H9 (cell line): ENCODE measurements around the gene RBFOX2. TPM values are rescaled to one million over a fixed set of nuclear protein-coding genes. Genes with fewer than 3 reads are reported as not detected.

ENCODE experiments used
- DNase-seq: peaks from one replicate; pipeline ENCODE4 v3.0.0-alpha.2; 2017
- H2AFZ ChIP-seq: one replicate; pipeline ENCODE4 v1.6.1; 2013; ENCODE audit warnings: mild to moderate bottlenecking, low read length, control low read depth, moderate library complexity
- H2AK5ac ChIP-seq: 2 replicates; pipeline ENCODE4 v1.6.1; 2013; ENCODE audit warnings: low read length, control low read depth, mixed read lengths; ENCODE audit not compliant: insufficient read length
- H2BK120ac ChIP-seq: one replicate; pipeline ENCODE4 v1.6.1; 2013; ENCODE audit warnings: low read depth, mild to moderate bottlenecking, low read length, control low read depth, inconsistent platforms; ENCODE audit not compliant: poor library complexity, severe bottlenecking
- H2BK12ac ChIP-seq: 2 replicates; pipeline ENCODE4 v1.6.1; 2013; ENCODE audit warnings: low read length, control low read depth, mixed read lengths, low read depth; ENCODE audit not compliant: insufficient read length
- H2BK15ac ChIP-seq: 2 replicates; pipeline ENCODE4 v1.6.1; 2013; ENCODE audit warnings: low read depth, low read length, control low read depth
- H2BK20ac ChIP-seq: one replicate; pipeline ENCODE4 v1.6.1; 2013; ENCODE audit warnings: low read depth, mild to moderate bottlenecking, low read length, control low read depth, inconsistent platforms; ENCODE audit not compliant: poor library complexity, severe bottlenecking
- H2BK5ac ChIP-seq: 2 replicates; pipeline ENCODE4 v1.6.1; 2013; ENCODE audit warnings: low read length, control low read depth, mixed read lengths; ENCODE audit not compliant: insufficient read length
- H3K14ac ChIP-seq: 2 replicates; pipeline ENCODE4 v1.6.1; 2013; ENCODE audit warnings: low read length, control low read depth; ENCODE audit not compliant: insufficient read depth
- H3K18ac ChIP-seq: 2 replicates; pipeline ENCODE4 v1.6.1; 2013; ENCODE audit warnings: low read depth, mild to moderate bottlenecking, mixed read lengths, low read length, control low read depth; ENCODE audit not compliant: insufficient read length
- H3K23ac ChIP-seq: 2 replicates; pipeline ENCODE4 v1.6.1; 2013; ENCODE audit warnings: low read length, control low read depth, mixed read lengths, low read depth; ENCODE audit not compliant: insufficient read length
- H3K23me2 ChIP-seq: 2 replicates; pipeline ENCODE4 v1.6.1; 2013; ENCODE audit warnings: low read depth, mild to moderate bottlenecking, mixed read lengths, low read length, control low read depth; ENCODE audit not compliant: insufficient read length, poor library complexity, severe bottlenecking
- H3K27ac ChIP-seq: 2 replicates; pipeline ENCODE4 v1.5.1; 2013; ENCODE audit warnings: low read length, control low read depth, mixed read lengths, low read depth; ENCODE audit not compliant: insufficient read length
- H3K27me3 ChIP-seq: 2 replicates; pipeline ENCODE4 v1.6.1; 2013; ENCODE audit warnings: low read length, control low read depth, inconsistent platforms; ENCODE audit not compliant: insufficient read depth
- H3K4ac ChIP-seq: 2 replicates; pipeline ENCODE4 v1.6.1; 2013; ENCODE audit warnings: low read depth, mild to moderate bottlenecking, control low read depth, inconsistent platforms, low read length, moderate library complexity
- H3K4me1 ChIP-seq: 2 replicates; pipeline ENCODE4 v1.6.1; 2013; ENCODE audit warnings: low read length, control low read depth, inconsistent platforms; ENCODE audit not compliant: insufficient read depth
- H3K4me2 ChIP-seq: 2 replicates; pipeline ENCODE4 v1.6.1; 2013; ENCODE audit warnings: low read length, control low read depth, mixed read lengths; ENCODE audit not compliant: insufficient read length, insufficient read depth
- H3K56ac ChIP-seq: 2 replicates; pipeline ENCODE4 v1.6.1; 2013; ENCODE audit warnings: low read depth, mild to moderate bottlenecking, mixed read lengths, low read length, control low read depth; ENCODE audit not compliant: insufficient read length
- H3K79me1 ChIP-seq: 2 replicates; pipeline ENCODE4 v1.6.1; 2013; ENCODE audit warnings: low read depth, mild to moderate bottlenecking, moderate library complexity, low read length, control low read depth, inconsistent platforms; ENCODE audit not compliant: insufficient read depth, poor library complexity, severe bottlenecking
- H3K79me2 ChIP-seq: 2 replicates; pipeline ENCODE4 v1.6.1; 2013; ENCODE audit warnings: low read length, control low read depth, inconsistent platforms; ENCODE audit not compliant: insufficient read depth
- H3K9ac ChIP-seq: 2 replicates; pipeline ENCODE4 v1.6.1; 2013; ENCODE audit warnings: low read length, control low read depth, mixed read lengths; ENCODE audit not compliant: insufficient read length; ENCODE audit errors: extremely low read depth
- H3K9me3 ChIP-seq: one replicate; pipeline ENCODE4 v1.6.1; 2013; ENCODE audit warnings: low read depth, low read length, inconsistent platforms; ENCODE audit not compliant: control insufficient read depth
- H3T11ph ChIP-seq: one replicate; pipeline ENCODE4 v1.6.1; 2013; ENCODE audit warnings: mild to moderate bottlenecking, low read length, control low read depth, inconsistent platforms
- H4K20me1 ChIP-seq: one replicate; pipeline ENCODE4 v1.6.1; 2013; ENCODE audit not compliant: control insufficient read depth, insufficient read length, insufficient read depth
- H4K5ac ChIP-seq: 2 replicates; pipeline ENCODE4 v1.6.1; 2013; ENCODE audit warnings: low read depth, mild to moderate bottlenecking, mixed read lengths, low read length, control low read depth; ENCODE audit not compliant: insufficient read length
- H4K8ac ChIP-seq: replicated peaks from 2 replicates; pipeline ENCODE4 v1.6.1; 2013; ENCODE audit warnings: low read length, control low read depth, mixed read lengths, low read depth; ENCODE audit not compliant: insufficient read length
- H4K91ac ChIP-seq: 2 replicates; pipeline ENCODE4 v1.6.1; 2013; ENCODE audit warnings: low read depth, mild to moderate bottlenecking, moderate library complexity, mixed read lengths, low read length, control low read depth; ENCODE audit not compliant: insufficient read length
- H3K27ac Mint-ChIP-seq, 3 experiments: 2 replicates in 2 of 3; 3 replicates in 1 of 3; pipeline ENCODE4 v1.8.0; 2020 to 2021; ENCODE audit warnings: mixed read lengths in 3 of 3, mild to moderate bottlenecking in 1 of 3, moderate library complexity in 1 of 3
- H3K27me3 Mint-ChIP-seq: 2 replicates; pipeline ENCODE4 v1.8.0; 2021; ENCODE audit warnings: low read depth, mild to moderate bottlenecking, moderate library complexity, mixed read lengths
- H3K36me3 Mint-ChIP-seq, 3 experiments: 2 replicates in 2 of 3; 3 replicates in 1 of 3; pipeline ENCODE4 v1.8.0; 2020 to 2021; ENCODE audit warnings: low read depth in 3 of 3, mixed read lengths in 3 of 3; ENCODE audit not compliant: insufficient read depth in 1 of 3
- H3K4me1 Mint-ChIP-seq, 2 experiments: 2 replicates each; pipeline ENCODE4 v1.8.0; 2020; ENCODE audit warnings: mixed read lengths in 2 of 2
- H3K4me3 Mint-ChIP-seq, 2 experiments: 2 replicates in 1 of 2; 3 replicates in 1 of 2; pipeline ENCODE4 v1.8.0; 2020 to 2021; ENCODE audit warnings: mild to moderate bottlenecking in 2 of 2, mixed read lengths in 2 of 2, moderate library complexity in 1 of 2
- H3K9me3 Mint-ChIP-seq, 2 experiments: 2 replicates in 1 of 2; 3 replicates in 1 of 2; pipeline ENCODE4 v1.8.0; 2020; ENCODE audit warnings: mild to moderate bottlenecking in 2 of 2, mixed read lengths in 2 of 2, moderate library complexity in 1 of 2
- CTCF ChIP-seq: fragments of 200-600 bp; sonication (generic); conservative IDR thresholded peaks from 3 replicates; pipeline ENCODE4 v1.8.0; 2021; ENCODE audit warnings: antibody characterized with exemption, mild to moderate bottlenecking
- WGBS: extraction: QIAGEN DNeasy Blood & Tissue Kit; methylation state at CpG from one replicate; pipeline ENCODE4 v1.1.7; 2013; ENCODE audit warnings: missing lambda C conversion rate, low lambda C conversion rate, mixed read lengths; ENCODE audit not compliant: insufficient read length; ENCODE audit errors: extremely low coverage; 5-methylcytosine and 5-hydroxymethylcytosine counted together
- total RNA-seq: library from RNA; stranded (reverse); gene quantifications from 2 replicates; pipeline ENCODE4 v1.2.1, GENCODE V29; 2021

RBFOX2 gene
- total RNA-seq, 1 experiment from 2014 or later, result 84.7 TPM

- Histone ChIP-seq H2BK12ac (no peak overlapping the region), H3T11ph (no peak overlapping the region), H2BK20ac (no peak overlapping the region), H3K4me1 (peaks cover 2% of the 10 kb centered on the region), H3K4ac (no peak overlapping the region), H3K23ac (no peak overlapping the region), H4K91ac (no peak overlapping the region), H3K18ac (no peak overlapping the region), H3K4me2 (no peak overlapping the region), H3K14ac (no peak overlapping the region), H4K20me1 (no peaks in the 10 kb centered on the region), H3K27ac (no peak overlapping the region), H3K23me2 (no peaks in the 10 kb centered on the region), H4K5ac (no peak overlapping the region), H2AK5ac (no peak overlapping the region), H2AFZ (no peak overlapping the region), H4K8ac (no peak overlapping the region), H2BK15ac (no peak overlapping the region), H2BK5ac (no peak overlapping the region), H3K27me3 (no peaks in the 10 kb centered on the region), H3K56ac (no peak overlapping the region), H3K79me1 (no peaks in the 10 kb centered on the region), H2BK120ac (no peak overlapping the region), H3K79me2 (peaks cover 6% of the 10 kb centered on the region; the same call in 1 of the 2 replicates), H3K9me3 (no peaks in the 10 kb centered on the region), H3K9ac (no peak overlapping the region)
- DNase-seq, result no peak
- TF ChIP-seq CTCF, result no peak
- H3K27me3 Mint-ChIP-seq, result no peaks in the 10 kb centered on the region
- no peak overlapping the region for H3K4me3 Mint-ChIP-seq
- peaks cover 27 to 34% of the 10 kb centered on the region in 2 experiments for H3K4me1 Mint-ChIP-seq
- no peaks in the 10 kb centered on the region for H3K9me3 Mint-ChIP-seq
- no peaks in the 10 kb centered on the region for H3K36me3 Mint-ChIP-seq
- WGBS, result no CpG with 5 or more reads among the region's 3 CpGs
- no peak overlapping the region for H3K27ac Mint-ChIP-seq
Measured at GRCh38 chr22:35967046-35967397, 61.6 kb downstream of the RBFOX2 start.
